Measurements from ENCODE around the gene SUCLG2. TPM values are rescaled to one million over a fixed set of nuclear protein-coding genes. Genes with fewer than 3 reads are reported as not detected.

The SUCLG2 gene
- total RNA-seq, 1 experiment from 2014 or later = 38.5 TPM

- Mint-ChIP-seq H3K4me3 (no peak overlapping the region), H3K9me3 (no peaks in the 10 kb centered on the region), H3K27me3 (ENCODE audit: low read depth) (no peaks in the 10 kb centered on the region), H3K4me1 (peaks cover 8 to 9% of the 10 kb centered on the region in 2 experiments), H3K36me3 (ENCODE audit: insufficient read depth in 1 of 3, low read depth in 3 of 3) (peaks cover 0 to 9% (median under 1%) of the 10 kb centered on the region in 3 experiments; a peak in 5 of 7 replicates), H3K27ac (no peak overlapping the region)
- DNase-seq = no peak
- Histone ChIP-seq H2BK12ac (ENCODE audit: insufficient read length, low read depth, low read length) (no peak overlapping the region), H3K18ac (ENCODE audit: insufficient read length, low read depth, low read length) (no peak overlapping the region), H3K56ac (ENCODE audit: insufficient read length, low read depth, low read length) (no peak overlapping the region), H3K4me1 (ENCODE audit: insufficient read depth, low read length) (peaks cover 3% of the 10 kb centered on the region; the same call in 1 of the 2 replicates), H3K27ac (ENCODE audit: insufficient read length, low read depth, low read length) (no peak overlapping the region), H3K23ac (ENCODE audit: insufficient read length, low read depth, low read length) (no peak overlapping the region), H3K79me2 (ENCODE audit: insufficient read depth, low read length) (no peaks in the 10 kb centered on the region), H3K9me3 (ENCODE audit: control insufficient read depth, low read depth, low read length) (no peaks in the 10 kb centered on the region), H3K4me2 (ENCODE audit: insufficient read depth, insufficient read length, low read length) (no peak overlapping the region), H2BK15ac (ENCODE audit: low read depth, low read length) (no peak overlapping the region), H3K79me1 (ENCODE audit: insufficient read depth, low read depth, low read length, poor library complexity, severe bottlenecking) (no peaks in the 10 kb centered on the region), H2BK20ac (ENCODE audit: low read depth, low read length, poor library complexity, severe bottlenecking) (no peak overlapping the region), H3K27me3 (ENCODE audit: insufficient read depth, low read length) (no peaks in the 10 kb centered on the region), H2BK120ac (ENCODE audit: low read depth, low read length, poor library complexity, severe bottlenecking) (no peak overlapping the region), H3K9ac (ENCODE audit: extremely low read depth, insufficient read length, low read length) (no peak overlapping the region), H3K14ac (ENCODE audit: insufficient read depth, low read length) (no peak overlapping the region), H4K20me1 (ENCODE audit: control insufficient read depth, insufficient read depth, insufficient read length) (no peaks in the 10 kb centered on the region), H3K23me2 (ENCODE audit: insufficient read length, low read depth, low read length, poor library complexity, severe bottlenecking) (no peaks in the 10 kb centered on the region), H4K8ac (replicated peaks; ENCODE audit: insufficient read length, low read depth, low read length) (no peak overlapping the region), H3K4ac (ENCODE audit: low read depth, low read length) (no peak overlapping the region), H2AK5ac (ENCODE audit: insufficient read length, low read length) (no peak overlapping the region), H4K91ac (ENCODE audit: insufficient read length, low read depth, low read length) (no peak overlapping the region), H3T11ph (ENCODE audit: low read length) (no peak overlapping the region), H2BK5ac (ENCODE audit: insufficient read length, low read length) (no peak overlapping the region), H4K5ac (ENCODE audit: insufficient read length, low read depth, low read length) (no peak overlapping the region), H2AFZ (ENCODE audit: low read length) (no peak overlapping the region)
- no CpG with 5 or more reads among the region's 2 CpGs for WGBS (ENCODE audit: extremely low coverage, insufficient read length, low lambda C conversion rate)
- TF ChIP-seq CTCF (conservative IDR thresholded peaks at IDR 0.05) = no peak
These were observed 54.6 kb downstream of the SUCLG2 start for GRCh38 chr3:67599821-67600220.

All from H9 (cell line).